HepG2 (cell line): ENCODE data around the gene SLC43A3. TPM values are rescaled to one million over a fixed set of nuclear protein-coding genes. Genes with fewer than 3 reads are reported as not detected.

Experiments
- AKNA ChIP-seq: sonication (generic); formaldehyde crosslinking; IDR thresholded peaks from 2 replicates; pipeline ENCODE4 v1.4.0; 2020; ENCODE audit warnings: missing genetic modification reagents, borderline replicate concordance
- ETV5 ChIP-seq: IDR thresholded peaks from 2 replicates; pipeline ENCODE4 v1.6.1; 2018; ENCODE audit warnings: missing biosample characterization, missing genetic modification reagents, inconsistent platforms, borderline replicate concordance
- GTF3A ChIP-seq: sonication (generic); formaldehyde crosslinking; conservative IDR thresholded peaks from 2 replicates; pipeline ENCODE4 v1.4.0; 2020; ENCODE audit warnings: mild to moderate bottlenecking, missing genetic modification reagents
- HDAC2 ChIP-seq: sonication (generic); formaldehyde crosslinking; IDR thresholded peaks from 2 replicates; pipeline ENCODE4 v1.4.0; 2020; ENCODE audit warnings: missing genetic modification reagents
- SMARCE1 ChIP-seq: fragments of 450-650 bp; IDR thresholded peaks from 2 replicates; pipeline ENCODE4 v1.6.1; 2017; ENCODE audit warnings: borderline replicate concordance
- ZNF253 ChIP-seq: sonication (generic); formaldehyde crosslinking; IDR thresholded peaks from 2 replicates; pipeline ENCODE4 v1.8.0; 2022; ENCODE audit warnings: mild to moderate bottlenecking, missing genetic modification reagents, borderline replicate concordance
- ZNF326 ChIP-seq: sonication (generic); formaldehyde crosslinking; IDR thresholded peaks from 2 replicates; pipeline ENCODE4 v1.4.0; 2020; ENCODE audit warnings: missing genetic modification reagents, borderline replicate concordance
- ZNF580 ChIP-seq: IDR thresholded peaks from 2 replicates; pipeline ENCODE4 v1.6.1; 2016; ENCODE audit warnings: low read depth, borderline replicate concordance
- ZNF652 ChIP-seq: IDR thresholded peaks from 2 replicates; pipeline ENCODE4 v1.6.1; 2016; ENCODE audit warnings: low read depth, borderline replicate concordance
- polyA plus RNA-seq, 8 experiments: library from polyadenylated mRNA; depleted of rRNA in 3 of 8; stranded (reverse) in 7 of 8; unstranded in 1 of 8; fragments of >200 nt; fragmentation: Illumina TruSeq in 4 of 8; extraction: Trizol in 4 of 8; gene quantifications; 2 replicates each; pipeline versions ENCODE4 v1.2.1 to v1.2.3, GENCODE V29; 2011 to 2016; ENCODE audit warnings: low read depth in 4 of 8, missing spikeins in 1 of 8, mixed read lengths in 1 of 8; ENCODE audit not compliant: insufficient read depth in 1 of 8
- total RNA-seq, 5 experiments: library from RNA; depleted of rRNA; stranded (reverse); fragments of >200 nt; fragmentation: Illumina TruSeq; extraction: Trizol; gene quantifications; 2 replicates each; pipeline ENCODE4 v1.2.3, GENCODE V29; 2016; ENCODE audit warnings: low read depth in 1 of 5

The SLC43A3 gene
- total and polyA plus RNA-seq, 2 of the 13 experiments (the other 11 are each of a cell fraction or from before 2014, with no cell fraction given) = 2.6 TPM; not detected in 1

GRCh38 chr11:57438345-57439285 is 11.7 kb upstream of the SLC43A3 start (continued):
- TF ChIP-seq AKNA (CRISPR knock-in tag) (no peak), ZNF652 (CRISPR knock-in tag) (no peak), ETV5 (CRISPR knock-in tag) (peak; percentile 8; the same call in 1 of the 2 replicates), ZNF580 (CRISPR knock-in tag) (0 out of 2 replicates have a peak, but pooled peaks have one; percentile 26), SMARCE1 (no peak), ZNF253 (CRISPR knock-in tag) (no peak), ZNF326 (CRISPR knock-in tag) (no peak), HDAC2 (CRISPR knock-in tag) (peak; percentile 13; the same call in 1 of the 2 replicates), GTF3A (CRISPR knock-in tag) (no peak)
